ENCODE data around the gene JKAMP. TPM values are rescaled to one million over a fixed set of nuclear protein-coding genes. Genes with fewer than 3 reads are reported as not detected.
A peak's percentile ranks its signal among the peaks of the same experiment; 100 is the strongest.
"Not testable (repeated sequence)": the region's sequence is repeated elsewhere in the genome, so short reads cannot be mapped to it uniquely, and the experiment has no call there.

Gene JKAMP
- total RNA-seq, 6 donors from 2014 or later: 34.2 to 59.7 (median 44.0) TPM

GRCh38 chr14:59439256-59439965, 44.9 kb upstream of the JKAMP start:
- DNase-seq (no peak), ATAC-seq (ENCODE audit: low FRiP score in 2 of 2) (peak in 1 of 2 donors; percentile 45)
- TF ChIP-seq EP300 (IDR thresholded peaks at IDR 0.05) (no peak), POLR2A (IDR thresholded peaks at IDR 0.05) (no peak), POLR2AphosphoS5 (IDR thresholded peaks at IDR 0.05) (no peak)
- TF ChIP-seq, protein P1, sequence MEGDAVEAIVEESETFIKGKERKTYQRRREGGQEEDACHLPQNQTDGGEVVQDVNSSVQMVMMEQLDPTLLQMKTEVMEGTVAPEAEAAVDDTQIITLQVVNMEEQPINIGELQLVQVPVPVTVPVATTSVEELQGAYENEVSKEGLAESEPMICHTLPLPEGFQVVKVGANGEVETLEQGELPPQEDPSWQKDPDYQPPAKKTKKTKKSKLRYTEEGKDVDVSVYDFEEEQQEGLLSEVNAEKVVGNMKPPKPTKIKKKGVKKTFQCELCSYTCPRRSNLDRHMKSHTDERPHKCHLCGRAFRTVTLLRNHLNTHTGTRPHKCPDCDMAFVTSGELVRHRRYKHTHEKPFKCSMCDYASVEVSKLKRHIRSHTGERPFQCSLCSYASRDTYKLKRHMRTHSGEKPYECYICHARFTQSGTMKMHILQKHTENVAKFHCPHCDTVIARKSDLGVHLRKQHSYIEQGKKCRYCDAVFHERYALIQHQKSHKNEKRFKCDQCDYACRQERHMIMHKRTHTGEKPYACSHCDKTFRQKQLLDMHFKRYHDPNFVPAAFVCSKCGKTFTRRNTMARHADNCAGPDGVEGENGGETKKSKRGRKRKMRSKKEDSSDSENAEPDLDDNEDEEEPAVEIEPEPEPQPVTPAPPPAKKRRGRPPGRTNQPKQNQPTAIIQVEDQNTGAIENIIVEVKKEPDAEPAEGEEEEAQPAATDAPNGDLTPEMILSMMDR (IDR thresholded peaks at IDR 0.05): no peak
- peaks cover 0 to 7% (median 0%) of the 10 kb centered on the region in 4 donors for H3K4me1 ChIP-seq
- 53 to 59% methylated on average over 5 of the region's 5 CpGs for WGBS, 2 donors
- no peaks in the 10 kb centered on the region for H3K27me3 ChIP-seq
- H3K27ac ChIP-seq: no peak overlapping the region
- H3K4me3 ChIP-seq: no peak overlapping the region
- no peaks in the 10 kb centered on the region for H3K36me3 ChIP-seq
- no peaks in the 10 kb centered on the region for H3K9me3 ChIP-seq

- 90 to 92% methylated on average over 2 of the region's 2 CpGs for WGBS, 2 donors
- H3K4me1 ChIP-seq; DNase-seq; ATAC-seq (ENCODE audit: low FRiP score in 2 of 2); H3K36me3 ChIP-seq; H3K9me3 ChIP-seq; H3K4me3 ChIP-seq; H3K27ac ChIP-seq; H3K27me3 ChIP-seq: not testable (repeated sequence)
Measured at GRCh38 chr14:59448673-59449072, 35.6 kb upstream of the JKAMP start.

GRCh38 chr14:59450716-59451115, 33.6 kb upstream of the JKAMP start:
- TF ChIP-seq, protein P1 (IDR thresholded peaks at IDR 0.05): no peak
- TF ChIP-seq POLR2A (IDR thresholded peaks at IDR 0.05) (no peak), EP300 (IDR thresholded peaks at IDR 0.05) (no peak), POLR2AphosphoS5 (IDR thresholded peaks at IDR 0.05) (no peak)
- H3K27me3 ChIP-seq: no peaks in the 10 kb centered on the region
- H3K4me1 ChIP-seq: no peaks in the 10 kb centered on the region
- no peaks in the 10 kb centered on the region for H3K36me3 ChIP-seq
- H3K27ac ChIP-seq: no peak overlapping the region
- WGBS, 2 donors: 96% methylated on average over 3 of the region's 3 CpGs
- ATAC-seq (ENCODE audit: low FRiP score in 2 of 2): no peak
- no peaks in the 10 kb centered on the region for H3K9me3 ChIP-seq
- DNase-seq: no peak
- H3K4me3 ChIP-seq: no peak overlapping the region

GRCh38 chr14:59451849-59452248, 32.5 kb upstream of the JKAMP start:
- DNase-seq (no peak), ATAC-seq (ENCODE audit: low FRiP score in 2 of 2) (no peak)
- Histone ChIP-seq H3K36me3 (peaks cover 0 to 3% (median 0%) of the 10 kb centered on the region in 4 donors), H3K27ac (no peak overlapping the region), H3K27me3 (no peaks in the 10 kb centered on the region), H3K9me3 (no peaks in the 10 kb centered on the region), H3K4me1 (no peaks in the 10 kb centered on the region), H3K4me3 (no peak overlapping the region)
- WGBS, 2 donors: 95 to 100% methylated on average over 1 of the region's 1 CpG
- TF ChIP-seq EP300 (IDR thresholded peaks at IDR 0.05): no peak
- TF ChIP-seq, protein P1 (IDR thresholded peaks at IDR 0.05): no peak
- no peak for TF ChIP-seq POLR2A (IDR thresholded peaks at IDR 0.05)
- TF ChIP-seq POLR2AphosphoS5 (IDR thresholded peaks at IDR 0.05): no peak

DNA sequence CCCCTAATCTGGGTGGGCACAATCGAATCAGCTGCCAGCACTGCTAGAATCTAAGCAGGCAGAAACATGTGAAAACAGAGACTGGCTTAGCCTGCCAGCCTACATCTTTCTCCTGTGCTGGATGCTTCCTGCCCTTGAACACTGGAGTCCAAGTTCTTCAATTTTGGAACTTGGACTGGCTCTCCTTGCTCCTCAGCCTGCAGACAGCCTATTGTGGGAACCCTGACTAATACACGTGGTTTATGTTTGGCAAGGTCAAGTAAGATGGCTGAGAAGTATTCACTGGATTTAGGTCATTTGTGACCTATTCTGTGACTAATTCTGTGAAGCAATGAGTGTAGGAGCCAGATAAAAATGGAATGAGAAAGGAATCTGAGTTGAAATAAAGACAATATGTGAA, 30.2 kb upstream of the JKAMP start:
- peak in 1 of 2 donors; percentile 17 for TF ChIP-seq POLR2AphosphoS5 (IDR thresholded peaks at IDR 0.05)
- TF ChIP-seq, protein P1 (IDR thresholded peaks at IDR 0.05): no peak
- Histone ChIP-seq H3K4me3 (no peak overlapping the region), H3K9me3 (no peaks in the 10 kb centered on the region), H3K36me3 (peaks cover 0 to 4% (median 0%) of the 10 kb centered on the region in 4 donors), H3K27me3 (no peaks in the 10 kb centered on the region), H3K27ac (no peak overlapping the region), H3K4me1 (no peaks in the 10 kb centered on the region)
- DNase-seq (no peak), ATAC-seq (ENCODE audit: low FRiP score in 2 of 2) (peak in 1 of 2 donors; percentile 93)
- WGBS, 2 donors: 71 to 84% methylated on average over 2 of the region's 2 CpGs

Data from upper lobe of left lung (tissue), 6 donors.